NK-92 treated with Interleukin-12 subunit alpha and Interleukin-12 subunit beta, amount 100 ng/mL, for 24 hours (cell line): ENCODE results near the gene HES4.

ENCODE experiments used
- DNase-seq: peaks from one replicate; lab custom pipeline; 2025; lab: John Stamatoyannopoulos, UW

The HES4 gene, protein sequence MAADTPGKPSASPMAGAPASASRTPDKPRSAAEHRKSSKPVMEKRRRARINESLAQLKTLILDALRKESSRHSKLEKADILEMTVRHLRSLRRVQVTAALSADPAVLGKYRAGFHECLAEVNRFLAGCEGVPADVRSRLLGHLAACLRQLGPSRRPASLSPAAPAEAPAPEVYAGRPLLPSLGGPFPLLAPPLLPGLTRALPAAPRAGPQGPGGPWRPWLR

GRCh38 chr1:999725-1000356 is at the start of gene HES4:
HES4 (minus strand) TSS chr1:1000097; CDS start chr1:999973, 124 bp downstream.
- DNase-seq: no peak

GRCh38 chr1:1048765-1049164 is 48.9 kb upstream of the HES4 start:
- no peak for DNase-seq

GRCh38 chr1:1047963-1048362 is 48.1 kb upstream of the HES4 start:
- no peak for DNase-seq

GRCh38 chr1:1047407-1047806 is 47.5 kb upstream of the HES4 start:
- DNase-seq: no peak

- DNase-seq: no peak
These were observed 46.9 kb upstream of the HES4 start for GRCh38 chr1:1046767-1047166.

DNA sequence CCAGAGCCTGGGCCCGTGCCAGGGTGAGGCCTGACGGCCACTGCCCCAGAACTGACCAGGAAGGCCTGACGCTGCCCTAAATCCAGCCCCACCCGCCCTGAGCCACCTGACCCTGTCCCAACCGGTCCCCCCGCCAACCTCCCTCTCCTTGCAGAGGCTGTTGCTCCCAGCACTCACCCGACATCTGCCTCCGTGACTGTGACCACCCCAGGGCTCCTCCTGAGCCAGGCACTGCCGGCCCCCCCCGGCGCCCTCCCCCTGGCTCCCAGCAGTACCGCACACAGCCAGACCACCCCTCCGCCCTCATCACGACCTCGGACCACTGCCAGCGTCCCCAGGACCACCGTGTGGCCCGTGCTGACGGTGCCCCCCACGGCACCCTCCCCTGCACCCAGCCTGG is 46.3 kb upstream of the HES4 start:
- no peak for DNase-seq

- no peak for DNase-seq
These were observed 45.2 kb upstream of the HES4 start for GRCh38 chr1:1045129-1045528.

DNA sequence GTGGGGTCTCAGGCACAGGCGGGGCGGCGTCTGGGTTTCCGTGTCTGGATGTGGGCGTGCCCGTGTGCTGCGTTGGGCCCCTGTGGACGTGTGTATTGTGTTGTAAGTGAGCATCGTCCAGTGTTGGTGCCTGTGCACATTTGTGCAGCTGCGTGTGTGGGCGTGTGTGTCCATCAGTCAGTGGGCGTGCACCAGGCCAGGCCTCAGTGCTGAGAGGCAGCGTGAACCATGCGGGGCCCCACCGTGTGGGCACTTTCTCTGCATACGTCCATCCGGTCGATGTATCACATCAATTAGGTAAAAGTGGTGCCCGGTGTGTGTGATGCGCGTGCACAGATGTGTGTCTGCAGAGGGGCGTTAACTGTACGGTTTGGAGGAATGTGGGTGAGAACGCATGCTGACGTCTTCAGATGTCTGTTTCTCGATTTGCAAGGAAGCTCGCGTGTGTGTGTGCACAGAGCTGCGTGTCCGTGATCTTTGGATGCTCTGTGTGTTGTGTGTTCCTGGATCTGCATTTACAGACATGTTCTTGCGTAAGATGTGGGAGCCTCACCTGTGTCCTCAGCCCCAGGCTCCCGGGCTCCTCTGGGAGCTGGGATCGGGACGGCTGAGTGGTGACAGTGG is 44.7 kb upstream of the HES4 start:
- no peak for DNase-seq

- no peak for DNase-seq
These were observed 44.0 kb upstream of the HES4 start for GRCh38 chr1:1043921-1044320.

DNA sequence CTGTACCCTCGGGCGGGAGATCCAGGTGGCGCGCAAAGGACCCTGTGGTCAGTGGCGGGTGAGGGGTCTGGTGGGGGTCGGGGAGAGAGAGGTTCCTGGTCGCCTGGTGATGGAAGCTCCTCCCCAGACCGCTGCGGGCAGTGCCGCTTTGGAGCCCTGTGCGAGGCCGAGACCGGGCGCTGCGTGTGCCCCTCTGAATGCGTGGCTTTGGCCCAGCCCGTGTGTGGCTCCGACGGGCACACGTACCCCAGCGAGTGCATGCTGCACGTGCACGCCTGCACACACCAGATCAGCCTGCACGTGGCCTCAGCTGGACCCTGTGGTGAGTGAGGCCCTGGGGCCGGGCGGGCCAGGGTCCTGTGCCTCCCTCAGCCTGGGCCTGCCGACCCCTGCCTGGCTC is 43.5 kb upstream of the HES4 start:
- no peak for DNase-seq

DNA sequence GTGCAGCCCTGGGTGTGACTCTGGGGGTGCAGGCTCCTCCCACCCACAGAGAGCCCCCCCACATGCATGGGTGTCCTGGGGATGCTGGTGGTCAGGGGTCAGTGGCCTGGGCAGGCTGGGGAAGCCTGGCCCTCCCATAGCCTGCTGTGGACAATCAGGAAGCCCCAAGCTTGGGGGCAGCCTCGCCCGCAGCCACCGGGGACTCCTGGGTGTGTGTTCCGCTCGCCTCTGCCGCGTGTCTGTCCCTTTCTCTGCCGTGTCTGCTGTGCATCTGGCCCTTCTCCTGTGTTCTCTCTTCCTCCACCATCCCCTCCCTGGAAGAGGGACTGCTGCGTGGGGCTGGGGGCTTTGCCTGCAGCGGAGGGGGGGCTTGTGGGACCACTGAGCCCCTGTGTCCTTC is 42.9 kb upstream of the HES4 start:
- no peak for DNase-seq

DNA sequence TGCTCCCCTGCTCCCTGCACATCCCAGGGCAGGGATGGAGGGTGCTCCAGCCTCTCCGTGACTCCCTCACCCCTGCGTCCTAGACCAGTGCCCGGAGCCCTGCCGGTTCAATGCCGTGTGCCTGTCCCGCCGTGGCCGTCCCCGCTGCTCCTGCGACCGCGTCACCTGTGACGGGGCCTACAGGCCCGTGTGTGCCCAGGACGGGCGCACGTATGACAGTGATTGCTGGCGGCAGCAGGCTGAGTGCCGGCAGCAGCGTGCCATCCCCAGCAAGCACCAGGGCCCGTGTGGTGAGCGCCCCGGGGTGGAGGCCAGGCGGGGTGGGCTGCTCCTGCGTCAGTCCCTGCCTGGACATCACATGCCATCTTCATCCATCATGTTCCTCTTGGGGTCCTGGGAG is 42.0 kb upstream of the HES4 start:
- no peak for DNase-seq

GRCh38 chr1:1041092-1041523 is 41.2 kb upstream of the HES4 start:
- DNase-seq: no peak

DNA sequence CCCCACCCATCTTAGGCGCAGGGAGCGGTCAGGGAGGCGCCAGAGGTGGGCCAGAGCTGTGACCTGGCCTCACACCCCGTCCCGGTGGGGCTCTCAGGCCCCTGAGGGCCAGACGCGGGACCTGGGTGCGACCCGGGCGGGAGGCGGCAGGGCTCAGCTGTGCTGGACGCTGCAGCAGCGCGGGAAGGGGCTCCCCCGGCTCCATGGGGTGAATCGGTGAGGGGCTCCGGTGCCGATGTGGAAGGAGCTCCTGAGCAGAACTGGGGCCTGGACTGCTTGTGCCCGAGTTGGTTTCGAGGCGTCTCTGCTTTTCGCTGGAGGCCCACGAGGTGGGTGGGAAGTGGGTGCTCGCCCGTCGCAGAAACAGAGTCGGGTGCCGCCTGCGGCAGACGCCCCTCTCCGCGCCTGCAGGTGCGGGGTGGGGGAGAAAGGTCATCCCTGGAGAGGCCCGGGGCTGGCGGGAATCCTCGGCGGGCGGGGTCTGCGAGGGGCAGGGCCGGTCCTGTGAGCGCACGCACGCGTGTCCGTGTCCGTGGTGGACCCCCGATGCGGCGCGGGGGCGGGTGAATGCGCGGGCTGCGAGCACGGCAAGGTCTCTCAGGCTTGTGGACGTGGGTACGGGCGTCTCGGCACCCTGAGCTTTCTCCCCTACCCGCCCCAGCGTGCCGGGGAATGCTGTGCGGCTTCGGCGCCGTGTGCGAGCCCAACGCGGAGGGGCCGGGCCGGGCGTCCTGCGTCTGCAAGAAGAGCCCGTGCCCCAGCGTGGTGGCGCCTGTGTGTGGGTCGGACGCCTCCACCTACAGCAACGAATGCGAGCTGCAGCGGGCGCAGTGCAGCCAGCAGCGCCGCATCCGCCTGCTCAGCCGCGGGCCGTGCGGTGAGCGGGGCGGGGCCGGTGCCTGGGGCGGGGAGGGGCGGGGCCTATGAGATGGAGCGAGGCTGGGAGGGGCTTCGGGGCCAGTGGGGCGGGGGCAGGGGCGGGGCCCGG is 40.4 kb upstream of the HES4 start:
- no peak for DNase-seq

DNA sequence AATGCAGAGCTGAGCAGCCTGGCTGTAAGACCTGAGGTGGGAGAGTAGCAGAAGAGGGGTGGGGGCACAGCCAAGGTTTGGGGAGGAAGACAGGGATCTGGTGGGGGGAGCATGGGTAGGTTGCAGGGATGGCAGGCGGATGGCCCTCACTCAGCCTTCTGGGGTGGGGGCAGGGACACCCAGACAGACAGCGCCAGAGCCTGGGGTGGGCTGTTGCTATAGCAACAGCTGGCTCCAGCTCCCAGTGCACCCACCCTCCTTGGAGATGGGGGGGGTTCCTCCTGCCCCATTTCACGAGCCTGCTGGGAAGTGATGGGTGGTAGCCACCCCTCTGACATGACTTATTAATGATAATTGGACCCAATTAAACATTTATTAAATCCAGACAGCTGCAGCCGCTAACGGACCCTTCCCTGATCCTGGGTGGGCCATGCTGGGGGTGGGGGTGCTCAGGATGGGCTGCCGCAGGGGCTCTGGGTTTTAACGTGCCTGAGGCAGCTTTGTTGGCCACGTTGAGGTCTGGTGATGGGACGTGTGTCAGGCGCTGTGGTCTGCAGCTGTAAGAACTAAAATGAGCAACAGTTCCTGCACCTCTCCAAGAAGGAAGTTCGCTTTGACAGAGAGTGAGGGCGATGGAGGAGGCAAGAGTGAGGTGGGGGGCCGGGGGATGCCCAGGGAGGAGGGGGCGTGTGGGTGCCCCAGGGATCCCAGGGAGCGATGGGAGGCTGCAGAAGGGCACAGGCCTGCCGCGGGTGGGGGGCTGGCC is 39.4 kb upstream of the HES4 start:
- no peak for DNase-seq

DNA sequence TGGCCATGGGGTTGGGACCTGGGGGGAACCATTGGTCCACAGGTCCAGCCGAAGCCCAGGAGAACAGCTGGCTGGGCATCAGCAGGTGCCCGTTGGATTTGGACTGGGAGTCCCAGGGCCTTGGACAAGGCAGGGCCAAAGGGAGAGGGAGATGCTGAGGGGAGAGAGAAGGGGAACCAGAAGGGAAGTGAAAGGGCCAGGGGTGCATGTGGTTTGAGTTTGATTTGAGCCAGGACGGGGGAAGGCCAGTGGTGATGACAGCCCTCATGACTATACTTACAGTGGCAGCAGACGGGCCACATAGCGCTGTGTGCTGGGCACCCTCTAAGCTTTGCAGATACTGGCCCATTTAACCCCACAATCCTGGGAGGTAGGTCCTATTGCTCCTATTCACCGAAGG is 38.8 kb upstream of the HES4 start:
- DNase-seq: no peak

- DNase-seq: no peak
These were observed 37.8 kb upstream of the HES4 start for GRCh38 chr1:1037366-1038327.

GRCh38 chr1:1035291-1035943 is 35.5 kb upstream of the HES4 start:
- DNase-seq: no peak

DNA sequence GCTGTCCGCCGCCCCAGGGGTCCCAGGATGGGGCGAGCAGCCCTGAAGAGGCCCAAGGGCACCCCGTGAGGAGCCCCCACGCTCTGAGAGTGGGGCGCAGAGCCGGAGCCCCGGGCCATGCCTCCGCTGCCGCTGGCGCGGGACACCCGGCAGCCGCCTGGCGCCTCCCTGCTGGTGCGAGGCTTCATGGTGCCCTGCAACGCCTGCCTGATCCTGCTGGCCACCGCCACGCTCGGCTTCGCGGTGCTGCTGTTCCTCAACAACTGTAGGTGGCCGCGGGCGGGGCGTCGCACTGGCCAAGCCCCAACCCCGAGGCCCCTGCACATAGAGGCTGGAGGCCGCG is 34.5 kb upstream of the HES4 start:
- DNase-seq: no peak
